Activated effector memory CD4-positive, alpha-beta T cell treated with Interleukin-2 at 50 U/mL for 16 hours (primary cell): ENCODE results near the gene AHCTF1.
"Not testable (repeated sequence)": the region's sequence is repeated elsewhere in the genome, so short reads cannot be mapped to it uniquely, and the experiment has no call there.

Experiments
- DNase-seq: peaks from one replicate; pipeline ENCODE4 v3.0.0-alpha.2; 2020

Gene AHCTF1

DNA sequence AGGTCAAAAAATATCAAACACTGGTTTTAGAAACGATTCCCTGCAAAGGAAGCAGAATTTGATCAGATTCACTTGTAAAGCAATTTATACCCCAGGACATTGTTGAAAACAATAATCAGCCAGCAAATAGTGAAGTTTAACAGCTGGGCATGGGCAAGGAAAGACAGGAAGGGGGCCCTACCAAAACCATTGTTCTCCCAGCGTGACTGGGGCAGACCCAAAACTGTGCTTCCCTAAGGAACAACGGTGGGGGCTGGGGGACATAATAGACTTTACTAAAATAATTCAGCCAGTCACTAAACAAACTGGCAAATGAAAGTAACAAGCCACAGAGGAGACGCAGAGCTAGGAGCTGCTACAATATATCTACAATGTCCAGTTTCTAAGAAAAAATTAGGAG lies 100.2 kb downstream of the AHCTF1 start:
- DNase-seq: no peak

DNA sequence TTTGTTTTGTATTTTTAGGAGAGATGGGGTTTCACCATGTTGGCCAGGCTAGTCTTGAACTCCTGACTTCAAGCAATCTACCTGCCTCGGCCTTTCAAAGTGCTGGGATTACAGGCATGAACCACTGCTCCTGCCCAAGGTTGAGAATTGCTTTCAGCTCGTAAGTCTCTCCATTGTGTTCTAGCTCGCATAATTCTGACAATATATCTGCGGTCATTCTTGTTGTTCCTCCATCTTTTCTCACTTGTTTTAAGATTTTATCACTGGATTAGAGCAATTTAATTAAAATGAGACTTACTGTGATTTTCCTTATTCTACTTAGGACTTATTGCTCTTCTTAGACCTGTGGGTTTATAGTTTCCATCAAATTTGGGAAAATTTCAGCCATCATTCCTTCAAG lies 102.9 kb downstream of the AHCTF1 start:
- DNase-seq: no peak

DNA sequence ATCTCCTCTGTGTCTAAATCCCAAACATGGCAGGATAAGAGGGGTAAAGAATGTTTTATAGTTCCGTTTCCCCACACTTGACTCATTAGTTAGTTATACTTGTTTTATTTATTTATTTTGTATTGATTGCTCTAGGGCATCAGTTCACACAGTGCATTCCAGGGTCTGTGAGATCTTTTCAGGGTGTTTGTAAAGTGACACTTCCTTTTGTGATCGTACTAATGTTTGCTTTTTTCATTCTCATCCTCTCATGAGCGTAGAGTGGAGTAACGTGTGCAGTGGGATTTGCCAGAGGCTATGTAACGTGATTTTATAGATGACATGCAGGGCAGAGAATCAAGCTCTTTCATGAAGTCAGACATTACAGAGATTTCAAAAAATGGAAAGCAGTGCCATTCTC lies 104.4 kb downstream of the AHCTF1 start:
- no peak for DNase-seq

GRCh38 chr1:246825557-246826175 lies 106.1 kb downstream of the AHCTF1 start:
- no peak for DNase-seq

- DNase-seq: no peak
Measured at GRCh38 chr1:246824541-246824940, 107.2 kb downstream of the AHCTF1 start.

GRCh38 chr1:246822154-246822553 lies 109.6 kb downstream of the AHCTF1 start:
- not testable (repeated sequence) for DNase-seq

GRCh38 chr1:246820666-246821065 lies 111.1 kb downstream of the AHCTF1 start:
- no peak for DNase-seq

DNA sequence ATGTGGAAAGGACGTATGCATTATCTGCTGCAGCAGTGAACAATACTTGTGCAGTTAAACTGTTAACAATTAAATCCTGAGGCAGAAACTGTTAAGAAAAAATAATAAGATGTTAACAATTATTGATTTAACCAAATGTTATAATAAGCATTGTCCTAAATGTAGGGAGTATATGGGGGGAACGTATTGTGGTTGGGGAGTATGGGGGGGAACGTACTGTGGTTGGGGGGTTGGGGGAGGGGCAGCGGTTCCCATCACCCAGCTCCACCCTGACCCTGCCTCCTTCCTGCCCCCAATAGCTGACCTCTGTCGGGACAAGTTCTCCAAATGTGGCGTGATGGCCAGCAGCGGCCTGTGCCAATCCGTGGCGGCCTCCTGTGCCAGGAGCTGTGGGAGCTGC lies 114.0 kb downstream of the AHCTF1 start:
- not testable (repeated sequence) for DNase-seq

GRCh38 chr1:246815693-246816270 lies 116.0 kb downstream of the AHCTF1 start:
- no peak for DNase-seq

DNA sequence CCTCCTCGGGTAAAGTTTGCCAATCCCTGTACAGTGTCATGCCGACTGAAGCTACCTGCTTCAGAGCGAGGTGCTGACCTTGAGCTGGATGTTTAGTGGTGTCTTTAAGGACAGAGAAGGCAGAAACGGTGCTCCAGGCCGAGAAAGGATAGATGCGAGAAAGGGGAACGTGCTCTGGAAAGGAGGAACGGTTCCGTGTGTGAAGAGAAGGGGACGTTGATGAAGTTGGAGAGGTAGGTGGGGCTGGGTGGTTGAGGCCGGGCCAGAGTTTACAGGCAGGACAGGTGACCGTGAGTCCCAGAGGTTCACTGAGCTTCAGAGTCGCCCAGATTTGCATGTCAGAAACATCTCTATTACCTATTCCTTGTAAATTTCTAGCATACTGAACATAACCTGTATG lies 116.9 kb downstream of the AHCTF1 start:
- no peak for DNase-seq

GRCh38 chr1:246813325-246813724 lies 118.4 kb downstream of the AHCTF1 start:
- DNase-seq: not testable (repeated sequence)

DNA sequence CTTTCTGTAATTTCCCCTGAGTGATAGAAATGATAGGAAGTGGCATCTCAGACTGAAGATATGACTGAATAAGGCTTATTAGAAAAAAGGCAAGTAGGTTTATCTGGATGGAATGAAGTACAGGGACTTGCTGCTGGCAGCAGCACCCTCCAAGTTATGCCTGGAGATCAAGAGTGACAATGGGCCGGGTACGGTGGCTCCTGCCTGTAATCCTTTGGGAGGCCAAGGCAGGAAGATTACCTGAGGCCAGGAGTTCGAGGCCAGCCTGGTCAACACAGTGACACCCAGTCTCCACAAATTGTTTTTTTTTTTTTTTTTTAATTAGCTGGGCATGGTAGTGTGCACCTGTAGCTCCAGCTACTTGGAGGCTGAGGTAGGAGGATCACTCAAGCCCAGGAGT lies 119.8 kb downstream of the AHCTF1 start:
- no peak for DNase-seq

DNA sequence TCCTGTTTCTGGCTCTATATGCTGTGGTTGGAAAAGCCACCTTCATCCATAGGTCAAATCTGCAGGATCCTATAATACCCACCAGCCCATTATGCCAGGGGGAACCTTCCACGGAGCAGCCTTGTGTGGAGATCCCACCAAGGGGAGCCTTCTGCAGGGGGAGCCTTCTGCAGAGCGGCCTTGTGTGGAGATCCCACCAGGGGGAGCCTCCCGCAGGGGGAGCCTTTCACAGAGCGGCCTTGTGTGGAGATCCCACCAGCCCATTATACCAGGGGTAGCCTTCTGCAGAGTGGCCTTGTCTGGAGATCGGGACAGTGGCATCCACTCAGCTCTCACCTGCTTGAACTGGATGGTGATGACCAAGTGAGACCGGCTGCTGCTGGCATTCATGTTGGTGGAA lies 122.3 kb downstream of the AHCTF1 start:
- DNase-seq: no peak

GRCh38 chr1:246805135-246805716 lies 126.5 kb downstream of the AHCTF1 start:
- no peak for DNase-seq

GRCh38 chr1:246803883-246804282 lies 127.9 kb downstream of the AHCTF1 start:
- no peak for DNase-seq

DNA sequence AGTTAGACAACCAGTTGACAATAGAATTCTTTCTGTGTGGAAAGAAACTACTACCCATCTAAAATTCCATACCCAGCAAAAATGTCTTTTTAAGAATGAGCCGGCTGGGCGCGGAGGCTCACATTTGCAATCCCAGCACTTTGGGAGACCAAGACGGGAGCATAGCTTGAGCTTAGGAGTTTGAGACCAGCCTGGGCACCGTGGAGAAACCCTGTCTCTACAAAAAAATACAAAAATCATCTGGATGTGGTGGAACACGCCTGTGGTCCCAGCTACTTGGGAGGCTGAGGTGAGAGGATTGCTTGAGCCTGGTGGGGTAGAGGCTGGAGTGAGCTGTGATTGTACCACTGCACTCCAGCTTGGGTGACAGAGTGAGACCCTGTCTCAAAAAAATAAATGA lies 128.4 kb downstream of the AHCTF1 start:
- DNase-seq: no peak

DNA sequence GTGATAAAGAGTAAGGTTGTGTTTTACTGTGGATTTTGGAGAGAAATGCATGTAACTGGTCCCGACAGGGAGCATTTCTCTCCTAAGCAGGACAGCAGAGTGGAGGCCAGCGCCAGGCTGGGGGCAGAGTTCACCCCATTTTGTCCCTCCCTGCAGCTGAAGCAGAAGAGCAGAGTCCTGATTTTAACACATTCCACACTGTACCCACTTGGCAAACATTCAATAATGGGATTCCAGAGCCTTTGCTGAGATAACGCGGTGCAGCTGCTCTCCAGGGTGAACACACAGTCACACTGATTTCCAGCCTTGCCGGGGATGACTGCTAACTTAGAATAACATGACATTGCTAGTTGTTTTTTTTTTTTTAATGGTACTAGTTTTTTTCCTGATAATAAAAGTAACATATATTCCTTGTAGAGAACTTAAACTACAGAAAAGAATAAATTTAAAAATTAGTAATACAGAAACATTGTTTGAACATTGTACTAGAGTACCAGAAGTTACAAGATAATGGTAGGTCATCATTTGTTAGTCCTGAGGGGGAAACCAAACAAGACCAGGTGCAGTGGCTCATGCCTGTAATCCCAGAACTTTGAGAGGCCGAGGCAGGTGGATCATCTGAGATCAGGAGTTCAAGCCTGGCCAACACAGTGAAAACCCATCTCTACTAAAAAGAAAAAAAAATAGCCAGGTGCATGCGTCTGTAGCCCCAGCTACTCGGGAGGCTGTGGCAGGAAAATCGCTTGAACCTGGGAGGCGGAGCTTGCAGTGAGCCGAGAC lies 130.3 kb downstream of the AHCTF1 start:
- no peak for DNase-seq

DNA sequence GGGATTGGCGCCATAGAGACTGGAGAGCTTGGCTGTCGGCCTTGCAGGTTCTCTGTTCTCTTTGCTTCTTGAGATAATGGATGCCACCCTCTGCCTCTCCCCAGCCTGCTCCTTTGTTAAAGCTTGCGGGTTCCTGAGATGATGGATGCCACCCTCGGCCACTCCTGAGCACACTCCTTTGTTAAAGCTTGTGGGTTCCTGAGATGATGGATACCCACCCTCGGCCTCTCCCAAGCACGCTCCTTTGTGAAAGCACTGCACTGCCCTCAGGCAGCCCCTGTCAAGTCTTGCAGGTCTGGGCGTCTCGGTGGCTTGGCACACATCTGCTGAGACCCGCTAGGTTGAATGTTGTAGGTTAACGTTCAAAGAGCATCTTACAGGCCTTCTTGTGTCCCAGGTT lies 131.0 kb downstream of the AHCTF1 start:
- DNase-seq: no peak

- DNase-seq: no peak
Measured at GRCh38 chr1:246800356-246800755, 131.4 kb downstream of the AHCTF1 start.

GRCh38 chr1:246798606-246799496 lies 132.9 kb downstream of the AHCTF1 start:
- no peak for DNase-seq

GRCh38 chr1:246798107-246798506 lies 133.6 kb downstream of the AHCTF1 start:
- DNase-seq: no peak

DNA sequence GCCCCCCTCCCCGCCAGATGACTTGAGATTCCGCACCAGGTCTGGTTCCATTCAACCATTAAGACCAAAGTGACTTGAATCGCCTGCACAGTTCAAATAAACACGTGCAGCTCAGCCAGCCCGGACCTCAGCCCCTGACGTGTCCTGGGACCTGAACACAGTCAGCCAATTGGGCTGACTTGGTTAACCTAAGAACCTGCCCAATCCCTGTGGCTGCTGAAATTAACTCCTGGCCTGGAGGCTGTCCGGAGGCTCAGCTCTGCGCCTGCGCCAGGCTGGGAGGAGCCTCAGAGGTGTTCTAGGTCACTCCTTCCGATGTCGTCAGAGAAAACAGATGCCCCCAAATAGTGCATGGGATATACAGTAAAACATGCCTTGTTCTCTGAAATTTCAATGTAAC lies 134.2 kb downstream of the AHCTF1 start:
- no peak for DNase-seq

- no peak for DNase-seq
Measured at GRCh38 chr1:246797157-246797556, 134.6 kb downstream of the AHCTF1 start.
